Spinal cord (tissue), 10 donors: ENCODE results near the gene KRAS. TPM values are rescaled to one million over a fixed set of nuclear protein-coding genes. Genes with fewer than 3 reads are reported as not detected.
"Not testable (repeated sequence)": the region's sequence is repeated elsewhere in the genome, so short reads cannot be mapped to it uniquely, and the experiment has no call there.

Experiments
- DNase-seq, 6 donors: peaks; one replicate each; pipeline versions ENCODE4 v3.0.0 to v3.0.0-alpha.2; 2013 to 2015; ENCODE audit warnings: low spot score in 6 of 6, low read depth in 4 of 6
- H3K27ac ChIP-seq: one replicate; pipeline ENCODE4 v1.5.1; 2013; ENCODE audit warnings: low read depth, low read length, control low read depth
- H3K27me3 ChIP-seq: one replicate; pipeline ENCODE4 v1.6.1; 2013; ENCODE audit warnings: low read length; ENCODE audit not compliant: control insufficient read depth, insufficient read depth
- H3K36me3 ChIP-seq: one replicate; pipeline ENCODE4 v1.6.1; 2013; ENCODE audit warnings: low read length; ENCODE audit not compliant: control insufficient read depth, insufficient read depth
- H3K4me1 ChIP-seq: one replicate; pipeline ENCODE4 v1.6.1; 2013; ENCODE audit warnings: low read length; ENCODE audit not compliant: control insufficient read depth, insufficient read depth
- H3K4me3 ChIP-seq: one replicate; pipeline ENCODE4 v1.5.1; 2013; ENCODE audit warnings: low read depth, low read length, control low read depth
- H3K9me3 ChIP-seq: one replicate; pipeline ENCODE4 v1.6.1; 2013; ENCODE audit warnings: low read length; ENCODE audit not compliant: control insufficient read depth, insufficient read depth
- WGBS: methylation state at CpG from one replicate; pipeline ENCODE4 v1.1.5; 2013; ENCODE audit warnings: missing lambda C conversion rate; ENCODE audit not compliant: insufficient coverage; 5-methylcytosine and 5-hydroxymethylcytosine counted together
- long read RNA-seq, 4 donors: transcript quantifications; one replicate each; lab custom pipeline, GENCODE V29; 2026
- polyA plus RNA-seq, 2 donors: library from polyadenylated mRNA; unstranded; fragments of 120-200 nt; gene quantifications; one replicate each; pipeline ENCODE4 v1.2.1, GENCODE V29; 2013; ENCODE audit not compliant: insufficient read length in 2 of 2
- total RNA-seq, 2 donors: library from RNA; depleted of rRNA in 1 of 2; stranded (reverse); fragments of 120-200 nt in 1 of 2; fragments of >200 nt in 1 of 2; gene quantifications; one replicate each; pipeline versions ENCODE4 v1.2.3 to v1.2.4, GENCODE V29; 2013 to 2014
- donor health status: healthy.

The KRAS gene
- total RNA-seq (10 to 100 TPM; 20.1 to 45.4 TPM), polyA plus RNA-seq (10 to 100 TPM; 37.3 to 46.5 TPM)
- long read RNA-seq, donor 1, full-length matches to known transcripts = 11 of 11 reads
- long read RNA-seq, donor 1, partial matches to known transcripts = 0 of 11 reads
- long read RNA-seq, donor 1, other reads (novel, unspliced or antisense) = 0 of 11 reads
- long read RNA-seq, donor 2, full-length matches to known transcripts = 6 of 6 reads
- long read RNA-seq, donor 2, partial matches to known transcripts = 0 of 6 reads
- long read RNA-seq, donor 2, other reads (novel, unspliced or antisense) = 0 of 6 reads
- long read RNA-seq, donor 3, full-length matches to known transcripts = 10 of 10 reads
- long read RNA-seq, donor 3, partial matches to known transcripts = 0 of 10 reads
- long read RNA-seq, donor 3, other reads (novel, unspliced or antisense) = 0 of 10 reads
- long read RNA-seq, donor 4, full-length matches to known transcripts = 6 of 6 reads
- long read RNA-seq, donor 4, partial matches to known transcripts = 0 of 6 reads
- long read RNA-seq, donor 4, other reads (novel, unspliced or antisense) = 0 of 6 reads

GRCh38 chr12:25250744-25251730 lies at the start of gene KRAS:
KRAS (minus strand) TSS chr12:25250929.
- peaks cover 2% of the 10 kb centered on the region for H3K36me3 ChIP-seq
- under 1% methylated on average over 103 of the region's 105 CpGs for WGBS
- no peaks in the 10 kb centered on the region for H3K9me3 ChIP-seq
- peak within 1 kb of the TSS; percentile 83 for H3K27ac ChIP-seq
- no peaks in the 10 kb centered on the region for H3K27me3 ChIP-seq
- peak within 1 kb of the TSS; percentile 73 for H3K4me3 ChIP-seq
- peaks cover 8% of the 10 kb centered on the region for H3K4me1 ChIP-seq
- DNase-seq = peak; percentile 87 to 98 (median 95)

DNA sequence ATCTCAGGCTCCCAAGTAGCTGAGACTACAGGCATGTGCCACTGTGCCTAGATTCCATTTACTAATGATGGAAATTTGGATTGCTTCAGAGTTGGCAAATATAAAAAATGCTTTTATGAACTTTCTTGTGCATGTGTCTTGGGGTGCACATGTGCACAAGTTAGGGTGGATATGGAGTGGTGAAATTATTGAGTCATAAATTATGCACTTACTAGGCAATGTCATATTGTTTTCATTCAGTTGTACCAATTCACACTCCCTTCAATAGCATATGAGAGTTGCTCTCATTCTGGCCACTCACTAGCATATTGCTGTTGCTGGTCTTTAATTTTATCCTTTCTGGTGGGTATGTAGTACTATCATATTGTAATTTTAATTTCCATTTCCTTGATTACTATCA lies 45.7 kb upstream of the KRAS start:
- no peaks in the 10 kb centered on the region for H3K27me3 ChIP-seq
- no peak overlapping the region for H3K4me3 ChIP-seq
- no peaks in the 10 kb centered on the region for H3K36me3 ChIP-seq
- H3K27ac ChIP-seq = no peak overlapping the region
- no peaks in the 10 kb centered on the region for H3K9me3 ChIP-seq
- no peaks in the 10 kb centered on the region for H3K4me1 ChIP-seq
- DNase-seq = no peak

- Histone ChIP-seq H3K36me3 (no peaks in the 10 kb centered on the region), H3K27me3 (no peaks in the 10 kb centered on the region), H3K4me1 (no peaks in the 10 kb centered on the region), H3K4me3 (no peak overlapping the region), H3K27ac (no peak overlapping the region), H3K9me3 (no peaks in the 10 kb centered on the region)
- no peak for DNase-seq
- no CpG with 5 or more reads among the region's 2 CpGs for WGBS
Measured at GRCh38 chr12:25295361-25295760, 44.6 kb upstream of the KRAS start.

DNA sequence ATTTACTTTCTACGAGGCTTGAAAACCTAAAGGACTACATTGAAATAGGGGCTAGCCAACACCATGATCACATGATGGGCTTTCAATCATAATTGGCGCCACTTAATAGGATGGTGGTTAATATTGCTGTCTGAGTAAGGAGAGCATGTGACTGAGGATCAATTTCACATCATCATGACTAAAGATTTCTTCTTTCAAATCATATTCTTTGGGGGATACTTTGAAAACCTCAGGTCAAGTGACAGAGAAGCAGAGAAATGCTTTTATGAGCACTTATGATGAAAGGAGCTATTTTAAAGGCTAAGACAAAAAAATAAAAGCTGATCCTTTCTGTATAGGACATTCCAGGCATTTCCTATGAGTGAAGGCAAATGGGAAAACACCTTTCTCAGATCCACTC lies 42.9 kb upstream of the KRAS start:
- H3K9me3 ChIP-seq = no peaks in the 10 kb centered on the region
- WGBS = no CpG with 5 or more reads among the region's 2 CpGs
- DNase-seq = no peak

GRCh38 chr12:25292810-25293221 lies 42.1 kb upstream of the KRAS start:
- not testable (repeated sequence) for H3K4me1 ChIP-seq, H3K27ac ChIP-seq, H3K36me3 ChIP-seq, H3K4me3 ChIP-seq, H3K27me3 ChIP-seq, DNase-seq, H3K9me3 ChIP-seq
- no CpG with 5 or more reads among the region's 5 CpGs for WGBS

More for the DNA sequence above, 42.9 kb upstream of the KRAS start:
- no peaks in the 10 kb centered on the region for H3K4me1 ChIP-seq
- H3K27ac ChIP-seq = no peak overlapping the region
- H3K36me3 ChIP-seq = no peaks in the 10 kb centered on the region
- H3K27me3 ChIP-seq = no peaks in the 10 kb centered on the region
- no peak overlapping the region for H3K4me3 ChIP-seq

GRCh38 chr12:25287610-25288009 lies 36.9 kb upstream of the KRAS start:
- H3K36me3 ChIP-seq = no peaks in the 10 kb centered on the region
- no peaks in the 10 kb centered on the region for H3K9me3 ChIP-seq
- no peaks in the 10 kb centered on the region for H3K4me1 ChIP-seq
- no peak overlapping the region for H3K4me3 ChIP-seq
- whole genome bisulfite sequencing = 100% methylated on average over 2 of the region's 2 CpGs
- no peaks in the 10 kb centered on the region for H3K27me3 ChIP-seq
- DNase-seq = no peak
- no peak overlapping the region for H3K27ac ChIP-seq

- no peak overlapping the region for H3K4me3 ChIP-seq
- H3K27me3 ChIP-seq = no peaks in the 10 kb centered on the region
- no peaks in the 10 kb centered on the region for H3K9me3 ChIP-seq
- no peaks in the 10 kb centered on the region for H3K4me1 ChIP-seq
- H3K27ac ChIP-seq = no peak overlapping the region
- H3K36me3 ChIP-seq = no peaks in the 10 kb centered on the region
- DNase-seq = no peak
Measured at GRCh38 chr12:25286837-25287236, 36.1 kb upstream of the KRAS start.

DNA sequence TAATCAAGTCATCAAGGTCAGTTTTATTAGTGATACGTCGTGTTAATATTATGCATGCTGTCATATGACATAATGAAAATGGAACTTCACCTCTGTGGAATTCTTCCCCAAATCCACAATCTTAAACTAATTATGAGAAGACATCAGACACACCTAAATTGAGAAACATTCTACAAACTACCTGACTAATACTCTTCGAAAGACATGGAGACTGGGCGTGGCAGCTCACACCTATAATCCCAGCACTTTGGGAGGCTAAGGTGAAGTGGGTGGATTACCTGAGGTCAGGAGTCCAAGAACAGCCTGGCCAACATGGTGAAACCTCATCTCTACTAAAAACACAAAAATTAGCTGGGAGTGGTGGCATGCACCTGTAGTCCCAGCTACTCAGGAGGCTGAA lies 33.3 kb upstream of the KRAS start:
- Histone ChIP-seq H3K4me1 (no peaks in the 10 kb centered on the region), H3K9me3 (no peaks in the 10 kb centered on the region), H3K27me3 (no peaks in the 10 kb centered on the region), H3K27ac (no peak overlapping the region), H3K4me3 (no peak overlapping the region), H3K36me3 (no peaks in the 10 kb centered on the region)
- no peak for DNase-seq
- WGBS = 100% methylated on average over 2 of the region's 4 CpGs

DNA sequence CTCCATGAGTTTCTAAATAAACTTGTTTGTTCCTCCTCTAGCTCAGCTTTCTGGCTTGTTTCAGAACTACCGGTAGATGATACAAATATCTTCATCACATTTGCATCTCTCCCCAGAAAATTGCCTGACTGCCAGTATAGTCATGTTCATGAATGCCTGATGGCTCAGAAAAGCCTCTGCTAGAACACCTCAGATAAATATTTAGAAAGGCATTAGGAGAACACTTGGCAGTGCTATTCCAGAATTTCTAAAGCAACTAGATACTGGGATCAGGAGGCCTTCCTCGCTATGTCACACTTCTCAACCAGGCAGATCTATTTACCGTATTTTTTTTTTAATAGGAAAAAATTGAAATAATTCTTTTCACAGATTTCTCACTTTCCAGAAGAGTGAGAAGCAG lies 32.3 kb upstream of the KRAS start:
- H3K27me3 ChIP-seq = no peaks in the 10 kb centered on the region
- no peaks in the 10 kb centered on the region for H3K4me1 ChIP-seq
- no peak overlapping the region for H3K4me3 ChIP-seq
- H3K27ac ChIP-seq = no peak overlapping the region
- WGBS = 100% methylated on average over 1 of the region's 3 CpGs
- H3K9me3 ChIP-seq = no peaks in the 10 kb centered on the region
- H3K36me3 ChIP-seq = no peaks in the 10 kb centered on the region
- DNase-seq = no peak
